Gastroesophageal sphincter (tissue), 3 donors: ENCODE data around the gene LSM11.

Source experiments
- POLR2A ChIP-seq, 2 donors: fragments of 450-650 bp; IDR thresholded peaks; one replicate each; pipeline ENCODE4 v1.6.1; 2017; ENCODE audit warnings: antibody characterized with exemption in 2 of 2, mild to moderate bottlenecking in 2 of 2, moderate library complexity in 1 of 2
- TF ChIP-seq, protein P1 (sequence below), 4 experiments: fragments of 200-600 bp in 2 of 4; fragments of 450-650 bp in 2 of 4; sonication (generic) in 1 of 4; IDR thresholded peaks; one replicate each; pipeline ENCODE4 v1.5.1; 2017 to 2019; ENCODE audit warnings: antibody characterized with exemption in 4 of 4, mild to moderate bottlenecking in 2 of 4, moderate library complexity in 2 of 4

DNA sequence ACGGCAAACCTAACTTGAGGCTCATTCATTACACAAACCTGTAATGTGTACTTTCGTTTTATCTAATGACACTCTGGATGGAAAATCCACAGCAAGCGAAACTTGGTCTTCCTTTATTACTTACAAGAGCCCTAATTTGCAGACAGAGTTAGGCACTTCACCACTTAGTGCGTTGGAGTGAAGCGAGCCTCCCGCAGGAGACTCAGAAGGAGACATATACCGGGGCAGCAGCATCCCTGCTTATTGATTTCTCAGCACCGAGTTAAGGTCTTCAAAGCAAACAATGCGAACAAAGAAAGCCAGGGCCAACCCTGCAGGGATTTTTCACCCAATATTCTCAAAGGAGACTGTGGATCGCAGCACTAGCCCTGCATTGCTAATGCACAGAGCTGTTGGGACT is 28.6 kb downstream of the LSM11 start:
- TF ChIP-seq, protein P1, sequence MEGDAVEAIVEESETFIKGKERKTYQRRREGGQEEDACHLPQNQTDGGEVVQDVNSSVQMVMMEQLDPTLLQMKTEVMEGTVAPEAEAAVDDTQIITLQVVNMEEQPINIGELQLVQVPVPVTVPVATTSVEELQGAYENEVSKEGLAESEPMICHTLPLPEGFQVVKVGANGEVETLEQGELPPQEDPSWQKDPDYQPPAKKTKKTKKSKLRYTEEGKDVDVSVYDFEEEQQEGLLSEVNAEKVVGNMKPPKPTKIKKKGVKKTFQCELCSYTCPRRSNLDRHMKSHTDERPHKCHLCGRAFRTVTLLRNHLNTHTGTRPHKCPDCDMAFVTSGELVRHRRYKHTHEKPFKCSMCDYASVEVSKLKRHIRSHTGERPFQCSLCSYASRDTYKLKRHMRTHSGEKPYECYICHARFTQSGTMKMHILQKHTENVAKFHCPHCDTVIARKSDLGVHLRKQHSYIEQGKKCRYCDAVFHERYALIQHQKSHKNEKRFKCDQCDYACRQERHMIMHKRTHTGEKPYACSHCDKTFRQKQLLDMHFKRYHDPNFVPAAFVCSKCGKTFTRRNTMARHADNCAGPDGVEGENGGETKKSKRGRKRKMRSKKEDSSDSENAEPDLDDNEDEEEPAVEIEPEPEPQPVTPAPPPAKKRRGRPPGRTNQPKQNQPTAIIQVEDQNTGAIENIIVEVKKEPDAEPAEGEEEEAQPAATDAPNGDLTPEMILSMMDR (IDR thresholded peaks at IDR 0.05) = no peak
- no peak for TF ChIP-seq POLR2A (IDR thresholded peaks at IDR 0.05)
